K562 (cell line): ENCODE data around the gene ZC3H10. TPM values are rescaled to one million over a fixed set of nuclear protein-coding genes. Genes with fewer than 3 reads are reported as not detected.

Source experiments
- CBX2 ChIP-seq: fragments of 200-600 bp; sonication (generic); IDR thresholded peaks from one replicate; pipeline ENCODE4 v1.6.1; 2012; ENCODE audit warnings: mild to moderate bottlenecking, low read length, inconsistent platforms; ENCODE audit not compliant: insufficient read depth, poor library complexity, severe bottlenecking
- CEBPG ChIP-seq, 3 experiments: fragments of 200-800 bp in 1 of 3; sonication (Bioruptor generic) in 1 of 3; sonication (generic) in 1 of 3; formaldehyde crosslinking in 1 of 3; IDR thresholded peaks in 2 of 3; conservative IDR thresholded peaks in 1 of 3; 2 replicates each; pipeline versions ENCODE4 v1.6.1 to v1.8.0; 2016 to 2022; ENCODE audit warnings: missing compliant biosample characterization in 2 of 3, missing genetic modification characterization in 2 of 3, mild to moderate bottlenecking in 1 of 3, missing genetic modification reagents in 1 of 3
- JUN ChIP-seq, 2 experiments: sonication (generic) in 1 of 2; formaldehyde crosslinking in 1 of 2; IDR thresholded peaks; 2 replicates each; pipeline versions ENCODE4 v1.6.1 to v1.8.0; 2012 to 2022; ENCODE audit warnings: borderline replicate concordance in 2 of 2, mild to moderate bottlenecking in 2 of 2, improper control_type of control experiment in 1 of 2, low read depth in 1 of 2, low read length in 1 of 2, missing genetic modification reagents in 1 of 2
- KHSRP ChIP-seq: fragments of 450-650 bp; IDR thresholded peaks from 2 replicates; pipeline ENCODE4 v1.6.1; 2017
- PML ChIP-seq: IDR thresholded peaks from 2 replicates; pipeline ENCODE4 v1.6.1; 2012; ENCODE audit warnings: low read length, inconsistent platforms
- SREBF1 ChIP-seq: fragments of 150-350 bp; IDR thresholded peaks from 2 replicates; pipeline ENCODE4 v1.6.1; 2014; ENCODE audit warnings: antibody characterized with exemption, low read depth, low read length, borderline replicate concordance
- ZNF232 ChIP-seq: sonication (generic); formaldehyde crosslinking; IDR thresholded peaks from 2 replicates; pipeline ENCODE4 v1.8.0; 2022; ENCODE audit warnings: mild to moderate bottlenecking, missing genetic modification reagents
- polyA plus RNA-seq, 8 experiments: library from polyadenylated mRNA; depleted of rRNA in 4 of 8; stranded (reverse) in 5 of 8; unstranded in 3 of 8; fragments of >200 nt; fragmentation: Nextera tagmentation in 2 of 8; fragmentation: Illumina TruSeq in 1 of 8; extraction: Ambion mirVana in 2 of 8; extraction: Trizol in 1 of 8; gene quantifications; 2 replicates each; pipeline versions ENCODE4 v1.2.1 to v1.2.3, GENCODE V29; 2011 to 2014; ENCODE audit warnings: inconsistent platforms in 1 of 8, missing spikeins in 1 of 8
- total RNA-seq, 7 experiments: library from RNA; depleted of rRNA in 6 of 7; stranded (reverse); fragments of >200 nt in 6 of 7; fragmentation: Illumina TruSeq in 2 of 7; extraction: Trizol in 2 of 7; gene quantifications; 2 replicates each; pipeline versions ENCODE4 v1.2.1 to v1.2.3, GENCODE V29; 2011 to 2021; ENCODE audit warnings: low replicate concordance in 1 of 7
- TF ChIP-seq, protein P1 (sequence below): fragments of 250-450 bp; sonication (Bioruptor Pico); IDR thresholded peaks from 2 replicates; pipeline ENCODE4 v1.5.0; 2020; ENCODE audit warnings: mild to moderate bottlenecking
- TF ChIP-seq, protein P2 (sequence below): fragments of 250-450 bp; sonication (Bioruptor Pico); IDR thresholded peaks from 2 replicates; pipeline ENCODE4 v1.5.0; 2021; ENCODE audit warnings: mild to moderate bottlenecking, moderate library complexity
- TF ChIP-seq, protein P3 (sequence below): IDR thresholded peaks from 3 replicates; pipeline ENCODE4 v1.6.1; 2011; ENCODE audit warnings: borderline replicate concordance, mild to moderate bottlenecking; ENCODE audit not compliant: insufficient read length, insufficient read depth
- TF ChIP-seq, protein P4 (sequence below), 2 experiments: fragments of 200-800 bp in 1 of 2; sonication (Bioruptor generic) in 1 of 2; sonication (generic) in 1 of 2; formaldehyde crosslinking in 1 of 2; IDR thresholded peaks in 1 of 2; conservative IDR thresholded peaks in 1 of 2; 2 replicates each; pipeline versions ENCODE4 v1.5.0 to v1.6.1; 2016 to 2020; ENCODE audit warnings: missing compliant biosample characterization in 1 of 2, missing genetic modification characterization in 1 of 2, missing genetic modification reagents in 1 of 2
- TF ChIP-seq, protein P5 (sequence below): IDR thresholded peaks from 2 replicates; pipeline ENCODE4 v1.6.1; 2011; ENCODE audit warnings: borderline replicate concordance, low read depth, mild to moderate bottlenecking, moderate library complexity, low read length; ENCODE audit not compliant: insufficient read depth, poor library complexity, severe bottlenecking
- TF ChIP-seq, protein P6 (sequence below): fragments of 450-650 bp; formaldehyde crosslinking; IDR thresholded peaks from 2 replicates; pipeline ENCODE4 v1.4.0; 2022; ENCODE audit warnings: missing genetic modification characterization

ZC3H10 gene
- total and polyA plus RNA-seq, 9 of the 15 experiments (the other 6 are each of a cell fraction or from before 2014, with no cell fraction given) = 0.31 to 4.1 (median 1.6) TPM

DNA sequence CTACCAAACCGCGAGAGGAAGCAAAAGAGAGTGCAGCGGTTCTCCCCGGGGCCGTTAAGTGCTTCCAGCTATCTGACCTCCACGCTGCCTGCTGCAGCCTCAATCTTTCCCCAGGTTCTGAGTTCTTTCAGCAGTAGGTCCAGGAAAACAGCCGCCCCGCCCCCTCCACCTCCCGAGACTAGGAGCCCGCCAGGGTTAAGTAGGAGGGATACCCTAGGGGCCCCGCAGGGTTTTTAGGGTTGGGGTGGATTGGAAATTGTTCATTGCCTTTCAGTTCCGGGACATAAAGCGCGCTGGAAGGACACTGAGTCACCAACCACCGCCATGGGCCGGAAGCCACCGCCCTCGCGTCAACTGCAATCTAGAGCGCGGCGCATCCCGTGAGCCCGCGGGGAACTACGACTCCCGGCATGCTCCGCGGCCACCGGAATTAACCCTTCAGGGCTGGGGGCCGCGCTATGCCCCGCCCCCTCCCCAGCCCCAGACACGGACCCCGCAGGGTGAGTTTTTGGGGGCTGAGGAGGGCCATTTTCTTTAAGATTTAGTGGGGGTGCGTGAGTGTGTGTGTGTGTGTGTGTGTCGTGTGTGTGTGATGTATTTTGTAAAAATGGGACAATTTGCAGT lies 34.2 kb downstream of the ZC3H10 start, which contains the start of gene MYL6B (continued):
- TF ChIP-seq, protein P1, sequence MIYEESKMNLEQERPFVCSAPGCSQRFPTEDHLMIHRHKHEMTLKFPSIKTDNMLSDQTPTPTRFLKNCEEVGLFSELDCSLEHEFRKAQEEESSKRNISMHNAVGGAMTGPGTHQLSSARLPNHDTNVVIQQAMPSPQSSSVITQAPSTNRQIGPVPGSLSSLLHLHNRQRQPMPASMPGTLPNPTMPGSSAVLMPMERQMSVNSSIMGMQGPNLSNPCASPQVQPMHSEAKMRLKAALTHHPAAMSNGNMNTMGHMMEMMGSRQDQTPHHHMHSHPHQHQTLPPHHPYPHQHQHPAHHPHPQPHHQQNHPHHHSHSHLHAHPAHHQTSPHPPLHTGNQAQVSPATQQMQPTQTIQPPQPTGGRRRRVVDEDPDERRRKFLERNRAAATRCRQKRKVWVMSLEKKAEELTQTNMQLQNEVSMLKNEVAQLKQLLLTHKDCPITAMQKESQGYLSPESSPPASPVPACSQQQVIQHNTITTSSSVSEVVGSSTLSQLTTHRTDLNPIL (CRISPR knock-in tag) = no peak
- TF ChIP-seq, protein P2, sequence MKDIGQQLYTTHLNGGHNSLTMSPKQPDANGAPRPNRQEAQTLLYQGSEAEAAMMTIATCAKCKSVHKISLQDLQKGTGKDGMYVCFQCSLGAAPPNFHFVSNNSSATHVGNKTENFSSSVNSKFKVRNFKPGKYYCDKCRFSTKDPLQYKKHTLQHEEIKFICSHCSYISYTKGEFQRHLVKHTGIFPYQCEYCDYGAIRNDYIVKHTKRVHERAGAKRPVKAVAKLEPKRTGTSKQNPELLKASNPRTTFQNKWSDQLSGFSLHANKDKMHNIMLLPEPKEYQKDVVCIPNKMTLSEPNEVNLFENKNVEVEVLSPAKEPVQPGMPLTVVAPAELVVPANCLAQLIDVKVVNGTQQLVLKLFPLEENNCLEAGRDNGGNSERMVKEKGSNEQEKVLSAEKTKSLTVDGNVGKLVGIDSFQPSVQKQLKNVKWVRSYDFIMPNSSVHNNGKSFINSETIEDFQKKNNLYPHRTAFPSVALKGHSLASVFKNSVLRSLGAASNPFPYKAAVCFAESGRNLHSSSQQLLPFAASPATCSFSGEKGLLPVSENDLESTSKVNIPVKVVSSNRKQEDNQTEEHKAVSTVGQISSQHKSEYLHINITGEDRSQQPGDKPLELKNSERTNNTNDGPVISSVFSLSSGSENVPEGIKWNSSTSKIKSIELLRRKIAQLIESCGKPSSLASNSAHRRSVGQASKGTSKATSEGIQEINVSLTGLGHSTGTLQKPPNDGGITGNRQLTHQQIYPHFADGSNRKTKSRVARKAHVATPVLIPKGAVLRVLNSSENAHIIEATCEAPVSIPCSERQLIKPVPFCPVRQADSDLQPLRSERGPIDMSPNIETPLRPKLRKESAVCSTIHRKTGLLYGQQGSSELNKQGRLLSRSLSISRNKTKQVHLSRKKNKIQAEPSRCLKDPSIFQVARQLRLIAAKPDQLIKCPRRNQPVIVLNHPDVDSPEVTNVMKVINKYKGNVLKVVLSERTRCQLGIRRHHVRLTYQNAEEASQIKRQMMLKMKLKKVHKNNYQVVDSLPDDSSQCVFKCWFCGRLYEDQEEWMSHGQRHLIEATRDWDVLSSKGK (CRISPR knock-in tag) = no peak
- TF ChIP-seq PML = peak; percentile 65
- TF ChIP-seq, protein P3, sequence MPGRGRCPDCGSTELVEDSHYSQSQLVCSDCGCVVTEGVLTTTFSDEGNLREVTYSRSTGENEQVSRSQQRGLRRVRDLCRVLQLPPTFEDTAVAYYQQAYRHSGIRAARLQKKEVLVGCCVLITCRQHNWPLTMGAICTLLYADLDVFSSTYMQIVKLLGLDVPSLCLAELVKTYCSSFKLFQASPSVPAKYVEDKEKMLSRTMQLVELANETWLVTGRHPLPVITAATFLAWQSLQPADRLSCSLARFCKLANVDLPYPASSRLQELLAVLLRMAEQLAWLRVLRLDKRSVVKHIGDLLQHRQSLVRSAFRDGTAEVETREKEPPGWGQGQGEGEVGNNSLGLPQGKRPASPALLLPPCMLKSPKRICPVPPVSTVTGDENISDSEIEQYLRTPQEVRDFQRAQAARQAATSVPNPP = no peak
- TF ChIP-seq, protein P4, sequence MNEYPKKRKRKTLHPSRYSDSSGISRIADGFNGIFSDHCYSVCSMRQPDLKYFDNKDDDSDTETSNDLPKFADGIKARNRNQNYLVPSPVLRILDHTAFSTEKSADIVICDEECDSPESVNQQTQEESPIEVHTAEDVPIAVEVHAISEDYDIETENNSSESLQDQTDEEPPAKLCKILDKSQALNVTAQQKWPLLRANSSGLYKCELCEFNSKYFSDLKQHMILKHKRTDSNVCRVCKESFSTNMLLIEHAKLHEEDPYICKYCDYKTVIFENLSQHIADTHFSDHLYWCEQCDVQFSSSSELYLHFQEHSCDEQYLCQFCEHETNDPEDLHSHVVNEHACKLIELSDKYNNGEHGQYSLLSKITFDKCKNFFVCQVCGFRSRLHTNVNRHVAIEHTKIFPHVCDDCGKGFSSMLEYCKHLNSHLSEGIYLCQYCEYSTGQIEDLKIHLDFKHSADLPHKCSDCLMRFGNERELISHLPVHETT (CRISPR knock-in tag; conservative IDR thresholded peaks at IDR 0.05 in 1 of 2, IDR thresholded peaks at IDR 0.05 in 1 of 2) = peak in 1 of 2 experiments; percentile 80; a peak in 2 of 4 replicates
- no peak for TF ChIP-seq KHSRP
- TF ChIP-seq CEBPG (CRISPR knock-in tag; IDR thresholded peaks at IDR 0.05) = no peak; the same call in 1 of the 2 replicates
- no peak for TF ChIP-seq CEBPG (tag; conservative IDR thresholded peaks at IDR 0.05 in 1 of 2, IDR thresholded peaks at IDR 0.05 in 1 of 2)
- peak; percentile 78; the same call in 1 of the 2 replicates for TF ChIP-seq JUN (IDR thresholded peaks at IDR 0.05; ENCODE audit: borderline replicate concordance, low read depth, low read length)
- TF ChIP-seq JUN (CRISPR knock-in tag; IDR thresholded peaks at IDR 0.05; ENCODE audit: borderline replicate concordance) = no peak
- TF ChIP-seq, protein P5, sequence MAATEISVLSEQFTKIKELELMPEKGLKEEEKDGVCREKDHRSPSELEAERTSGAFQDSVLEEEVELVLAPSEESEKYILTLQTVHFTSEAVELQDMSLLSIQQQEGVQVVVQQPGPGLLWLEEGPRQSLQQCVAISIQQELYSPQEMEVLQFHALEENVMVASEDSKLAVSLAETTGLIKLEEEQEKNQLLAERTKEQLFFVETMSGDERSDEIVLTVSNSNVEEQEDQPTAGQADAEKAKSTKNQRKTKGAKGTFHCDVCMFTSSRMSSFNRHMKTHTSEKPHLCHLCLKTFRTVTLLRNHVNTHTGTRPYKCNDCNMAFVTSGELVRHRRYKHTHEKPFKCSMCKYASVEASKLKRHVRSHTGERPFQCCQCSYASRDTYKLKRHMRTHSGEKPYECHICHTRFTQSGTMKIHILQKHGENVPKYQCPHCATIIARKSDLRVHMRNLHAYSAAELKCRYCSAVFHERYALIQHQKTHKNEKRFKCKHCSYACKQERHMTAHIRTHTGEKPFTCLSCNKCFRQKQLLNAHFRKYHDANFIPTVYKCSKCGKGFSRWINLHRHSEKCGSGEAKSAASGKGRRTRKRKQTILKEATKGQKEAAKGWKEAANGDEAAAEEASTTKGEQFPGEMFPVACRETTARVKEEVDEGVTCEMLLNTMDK = no peak
- TF ChIP-seq, protein P6, sequence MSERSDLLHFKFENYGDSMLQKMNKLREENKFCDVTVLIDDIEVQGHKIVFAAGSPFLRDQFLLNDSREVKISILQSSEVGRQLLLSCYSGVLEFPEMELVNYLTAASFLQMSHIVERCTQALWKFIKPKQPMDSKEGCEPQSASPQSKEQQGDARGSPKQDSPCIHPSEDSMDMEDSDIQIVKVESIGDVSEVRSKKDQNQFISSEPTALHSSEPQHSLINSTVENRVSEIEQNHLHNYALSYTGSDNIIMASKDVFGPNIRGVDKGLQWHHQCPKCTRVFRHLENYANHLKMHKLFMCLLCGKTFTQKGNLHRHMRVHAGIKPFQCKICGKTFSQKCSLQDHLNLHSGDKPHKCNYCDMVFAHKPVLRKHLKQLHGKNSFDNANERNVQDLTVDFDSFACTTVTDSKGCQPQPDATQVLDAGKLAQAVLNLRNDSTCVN (CRISPR knock-in tag) = no peak
- TF ChIP-seq CBX2 = no peak
- no peak for TF ChIP-seq ZNF232
- no peak for TF ChIP-seq SREBF1
